Transverse colon (tissue), 4 donors: ENCODE data around the gene RNPS1.

Experiments
- CTCF ChIP-seq, 5 experiments: fragments of 200-600 bp in 3 of 5; fragments of 450-650 bp in 2 of 5; sonication (generic) in 3 of 5; IDR thresholded peaks; 1 replicate in 2 of 5; 2 replicates in 3 of 5; pipeline ENCODE4 v1.5.1; 2016 to 2017; ENCODE audit warnings: antibody characterized with exemption in 5 of 5, inconsistent platforms in 3 of 5, mild to moderate bottlenecking in 2 of 5, moderate library complexity in 1 of 5
- EP300 ChIP-seq: sonication (generic); formaldehyde crosslinking; IDR thresholded peaks from one replicate; pipeline ENCODE4 v1.6.1; 2017; ENCODE audit warnings: antibody characterized with exemption, low read depth
- POLR2A ChIP-seq: fragments of 450-650 bp; IDR thresholded peaks from one replicate; pipeline ENCODE4 v1.6.1; 2016; ENCODE audit warnings: antibody characterized with exemption, mild to moderate bottlenecking, moderate library complexity
- POLR2AphosphoS5 ChIP-seq, 3 donors: sonication (generic); formaldehyde crosslinking; IDR thresholded peaks; one replicate each; pipeline ENCODE4 v1.6.1; 2016; ENCODE audit warnings: antibody characterized with exemption in 3 of 3

GRCh38 chr16:2231016-2231931 lies 36.7 kb downstream of the RNPS1 start:
- TF ChIP-seq POLR2AphosphoS5 (IDR thresholded peaks at IDR 0.05), result no peak
- TF ChIP-seq CTCF (IDR thresholded peaks at IDR 0.05), result no peak
- no peak for TF ChIP-seq POLR2A
- no peak for TF ChIP-seq EP300
